HG03457 (cell line): ENCODE measurements around the gene TUT7.
"Not testable (repeated sequence)": the region's sequence is repeated elsewhere in the genome, so short reads cannot be mapped to it uniquely, and the experiment has no call there.

Source experiments
- ATAC-seq: cut with Tn5 transposase; IDR thresholded peaks from one replicate; pipeline ENCODE4 v1.9.1; 2021; ENCODE audit warnings: moderate number of reproducible peaks; ENCODE audit not compliant: unreplicated experiment

The TUT7 gene

DNA sequence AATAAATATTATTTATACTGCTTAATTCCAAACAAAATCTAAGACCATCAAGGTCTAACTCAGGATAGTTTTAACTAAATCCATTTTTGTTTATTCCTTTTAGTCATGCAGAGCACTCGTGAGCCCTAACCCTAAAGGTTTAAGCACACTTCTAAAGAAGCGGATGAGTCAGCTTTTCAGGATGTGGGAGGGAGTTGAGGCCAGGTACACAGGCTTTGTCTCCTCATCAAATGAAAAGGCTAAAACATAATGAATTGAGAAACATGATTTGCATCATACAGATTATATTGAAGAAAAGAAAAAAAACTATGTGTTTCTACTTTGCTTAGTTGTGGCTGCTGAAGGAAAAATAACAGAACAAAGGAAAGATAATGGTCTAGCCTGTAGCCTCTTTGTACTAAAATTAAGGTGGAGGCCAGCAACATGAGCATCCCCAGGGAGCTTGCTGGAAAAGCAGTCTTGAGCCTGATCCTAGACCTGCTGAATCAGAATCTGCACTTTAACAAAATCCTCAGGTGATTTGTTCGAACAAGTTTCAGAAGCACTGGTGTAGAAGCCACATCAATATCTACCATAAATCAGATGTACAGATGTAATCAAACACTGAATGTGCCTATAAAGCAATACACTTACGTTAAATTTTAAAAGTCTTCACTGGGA lies 50.8 kb downstream of the TUT7 start:
- ATAC-seq: no peak

DNA sequence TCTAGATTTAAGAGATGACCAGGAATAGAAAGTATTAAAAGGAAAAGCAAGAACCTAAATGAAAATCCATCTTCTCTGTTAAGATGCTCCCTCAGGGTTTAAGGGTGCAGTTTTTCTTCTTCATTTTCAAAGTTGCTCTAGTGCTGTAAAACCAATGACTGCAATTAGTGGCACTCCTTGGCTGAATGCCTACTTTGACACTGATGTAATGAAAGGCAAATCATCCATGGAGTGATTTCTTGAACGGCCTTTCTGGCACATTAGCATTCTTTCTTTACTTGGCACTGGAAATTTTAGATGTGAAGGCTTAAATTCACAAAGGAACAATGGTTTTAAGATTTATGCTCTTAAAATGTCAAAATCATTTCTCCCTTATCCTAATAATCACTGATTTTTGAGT lies 52.5 kb downstream of the TUT7 start:
- no peak for ATAC-seq

- no peak for ATAC-seq
Observed at GRCh38 chr9:86300701-86301100, 53.5 kb downstream of the TUT7 start.

- no peak for ATAC-seq
Observed at GRCh38 chr9:86298873-86299272, 55.3 kb downstream of the TUT7 start.

DNA sequence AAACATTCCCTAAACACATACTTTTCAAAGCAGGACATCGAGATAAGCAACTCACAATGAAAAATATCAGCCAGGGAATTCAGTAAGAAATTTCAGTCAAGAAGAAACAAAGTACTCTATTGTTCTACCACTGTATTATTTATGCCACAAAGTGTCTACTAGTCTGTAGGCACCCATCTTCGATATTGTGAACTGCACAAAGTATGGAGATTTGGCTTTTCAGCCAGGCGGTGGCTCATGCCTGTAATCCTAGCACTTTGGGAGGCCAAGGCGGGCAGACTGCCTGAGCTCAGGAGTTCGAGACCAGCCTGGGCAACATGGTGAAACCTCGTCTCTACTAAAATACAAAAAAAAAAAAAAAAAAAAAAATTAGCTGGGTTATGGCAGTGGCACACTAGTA lies 63.9 kb downstream of the TUT7 start:
- ATAC-seq: not testable (repeated sequence)

DNA sequence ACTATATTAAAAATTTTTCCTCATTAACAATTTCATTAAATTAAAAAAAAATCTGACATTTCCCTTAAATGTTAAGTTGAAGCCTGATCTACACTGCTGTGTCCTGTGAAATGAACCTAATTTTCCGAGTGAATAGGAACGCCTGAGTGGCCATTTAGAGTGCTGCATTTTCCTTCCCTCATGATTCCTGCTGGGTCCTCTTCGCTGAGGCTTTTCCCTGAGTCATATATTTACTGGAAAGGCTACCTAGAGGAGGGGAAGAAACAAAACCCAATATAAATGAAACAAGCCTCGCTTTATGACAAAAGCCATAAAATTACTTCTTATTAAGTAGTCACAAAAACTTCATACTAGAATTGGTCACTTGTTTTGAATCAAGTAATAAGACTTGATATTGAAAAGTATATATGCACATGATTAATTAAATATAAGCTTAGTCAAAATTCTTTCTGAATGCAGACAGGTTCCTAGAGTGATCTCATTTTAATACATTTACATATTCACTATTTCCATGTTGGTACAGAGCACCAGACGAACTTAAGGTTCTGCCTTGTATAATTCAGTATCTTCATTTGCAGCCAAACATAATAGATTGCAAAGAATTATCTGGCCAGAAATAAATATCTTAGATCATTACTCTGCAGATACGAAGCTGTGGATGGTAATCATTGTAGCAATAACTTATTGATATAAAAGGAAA lies 65.6 kb downstream of the TUT7 start:
- ATAC-seq: no peak

DNA sequence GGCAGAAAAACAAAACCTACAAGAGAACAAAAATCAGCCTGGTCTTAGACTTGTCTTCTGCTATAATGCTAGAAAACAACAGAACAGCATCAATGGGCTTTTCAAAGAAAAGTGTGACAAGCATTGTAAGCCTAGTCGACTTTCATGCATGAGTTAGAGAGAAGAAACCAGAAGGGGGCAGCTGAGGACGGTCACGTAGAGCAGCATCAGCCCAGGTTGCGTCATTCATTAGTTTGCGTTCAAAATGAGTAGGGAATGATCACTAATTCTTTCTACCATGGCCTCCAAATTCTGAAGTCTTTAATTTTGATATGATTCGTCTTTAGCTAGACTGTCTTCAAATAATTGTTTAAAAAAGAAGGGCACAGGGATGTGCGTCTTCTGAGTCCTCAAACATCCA lies 67.2 kb downstream of the TUT7 start:
- no peak for ATAC-seq

DNA sequence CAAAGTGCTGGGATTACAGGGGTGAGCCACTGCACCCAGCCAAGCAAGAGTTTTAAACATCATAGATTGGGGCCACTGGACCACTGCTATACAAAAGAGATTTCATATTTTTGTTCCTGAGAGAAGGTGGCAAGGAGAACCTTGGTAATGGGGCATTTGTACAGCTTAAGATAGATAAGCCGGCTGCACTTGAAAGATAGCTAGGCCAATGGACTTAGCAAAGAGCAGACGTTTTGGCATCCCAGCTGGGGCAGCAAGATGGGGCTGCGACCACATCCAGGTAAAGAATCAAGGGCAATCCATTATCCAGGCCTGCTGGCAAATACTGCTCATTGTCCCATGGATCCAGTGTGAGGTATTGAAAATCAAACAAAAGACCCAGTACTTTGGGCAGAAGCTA lies 67.9 kb downstream of the TUT7 start:
- ATAC-seq: no peak

GRCh38 chr9:86285261-86285660 lies 68.9 kb downstream of the TUT7 start:
- ATAC-seq: no peak

- peak; percentile 3 for ATAC-seq
Observed at GRCh38 chr9:86282979-86283535, 71.2 kb downstream of the TUT7 start.

- peak; percentile 80 for ATAC-seq
Observed at GRCh38 chr9:86282077-86282978, 71.9 kb downstream of the TUT7 start, which contains the start of gene ISCA1. ISCA1 (minus strand) TSS chr9:86282538; CDS start chr9:86282458, 80 bp downstream.

- ATAC-seq: peak; percentile 3
Observed at GRCh38 chr9:86281593-86282076, 72.6 kb downstream of the TUT7 start.

DNA sequence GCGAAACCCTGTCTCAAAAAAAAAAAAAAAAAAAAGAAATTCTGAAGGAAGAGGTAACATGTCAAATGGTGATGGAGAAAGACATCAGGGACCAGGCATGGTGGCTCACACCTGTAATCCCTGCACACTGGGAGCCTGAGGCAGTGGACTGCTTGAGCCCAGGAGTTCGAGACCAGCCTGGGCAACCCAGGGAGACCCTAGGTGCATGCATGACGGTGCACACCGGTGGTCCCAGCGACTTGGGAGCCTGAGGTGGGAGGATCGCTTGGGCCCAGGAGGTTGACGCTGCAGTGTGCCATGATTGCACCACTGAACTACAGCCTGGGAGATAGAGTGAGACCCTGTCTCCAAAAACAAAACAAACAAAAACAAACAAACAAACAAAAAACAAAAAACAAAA lies 73.6 kb downstream of the TUT7 start:
- no peak for ATAC-seq

- ATAC-seq: no peak
Observed at GRCh38 chr9:86279839-86280238, 74.4 kb downstream of the TUT7 start.

DNA sequence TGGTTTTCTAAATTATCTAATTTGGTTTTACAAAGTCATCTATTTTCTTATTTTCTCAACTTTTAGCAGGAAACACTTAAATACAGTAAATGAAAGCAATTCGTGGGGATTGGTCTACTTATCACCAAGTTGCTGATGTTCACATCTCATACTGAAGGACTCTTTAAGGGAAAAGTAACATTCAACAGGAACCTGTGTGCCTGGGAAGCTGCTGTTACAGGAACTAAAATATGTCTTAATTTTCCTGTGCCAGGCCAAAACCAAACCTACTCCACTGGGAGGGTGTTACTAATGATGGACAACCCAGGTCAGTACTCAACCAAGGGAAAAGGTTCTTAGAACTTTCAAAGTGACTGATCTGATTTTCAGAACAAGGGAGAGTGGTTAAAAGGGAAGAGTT lies 77.1 kb downstream of the TUT7 start:
- ATAC-seq: no peak

DNA sequence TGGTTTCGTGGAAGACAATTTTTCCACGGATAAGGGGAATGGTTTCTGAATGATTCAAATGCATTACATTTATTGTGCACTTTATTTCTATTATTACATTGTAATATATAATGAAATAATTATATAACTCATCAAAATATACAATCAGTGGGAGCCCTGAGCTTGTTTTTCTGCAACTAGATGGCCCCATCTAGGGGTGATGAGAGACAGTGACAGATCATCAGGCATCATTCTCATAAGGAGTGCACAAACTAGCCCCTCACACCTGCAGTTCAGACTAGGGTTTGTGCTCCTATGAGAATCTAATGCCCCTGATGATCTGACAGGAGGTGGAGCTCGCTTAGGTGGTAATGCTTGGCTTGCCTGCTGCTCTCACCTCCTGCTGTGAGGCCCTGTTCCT lies 78.2 kb downstream of the TUT7 start:
- no peak for ATAC-seq

GRCh38 chr9:86274821-86275643 lies 79.2 kb downstream of the TUT7 start:
- no peak for ATAC-seq

DNA sequence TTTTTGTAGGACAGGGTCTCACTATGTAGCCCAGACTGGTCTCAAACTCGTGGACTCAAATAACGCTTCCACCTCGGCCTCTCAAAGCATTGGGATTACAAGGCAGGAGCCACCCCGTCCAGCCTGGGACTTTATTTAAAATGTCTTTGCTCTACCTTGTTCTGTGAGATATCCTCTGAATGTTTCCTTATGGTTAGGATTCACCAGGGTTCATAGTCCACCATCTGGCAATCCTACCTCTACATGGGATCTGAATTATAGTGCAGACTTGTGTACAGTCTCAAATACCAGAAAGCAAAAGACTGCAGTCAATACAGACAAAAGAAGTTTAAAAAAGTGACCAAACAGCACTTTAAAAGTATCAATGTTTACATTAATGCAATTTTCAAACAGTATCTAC lies 82.0 kb downstream of the TUT7 start:
- no peak for ATAC-seq

GRCh38 chr9:86263876-86264275 lies 90.3 kb downstream of the TUT7 start:
- no peak for ATAC-seq

DNA sequence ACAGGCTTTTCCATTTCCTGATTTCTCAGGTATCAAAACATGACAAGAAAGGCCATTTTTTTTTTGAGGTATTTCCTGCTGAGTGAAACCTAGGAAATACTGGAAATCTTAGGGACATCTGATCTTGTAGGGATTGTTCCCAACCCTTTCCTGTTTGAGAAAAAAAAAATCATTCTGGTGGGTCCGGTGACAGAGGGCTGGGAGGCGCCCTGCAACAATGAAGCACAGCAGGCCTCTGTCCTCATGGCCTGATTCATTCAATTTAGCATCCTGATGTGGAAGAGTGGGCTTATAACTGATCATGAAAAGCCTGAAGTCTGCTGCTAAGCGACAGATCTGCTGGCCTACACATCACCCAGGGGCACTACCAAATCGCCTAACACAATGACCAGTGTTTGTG lies 91.7 kb downstream of the TUT7 start:
- no peak for ATAC-seq
